Small intestine (tissue), 7 donors: ENCODE data around the gene INPP1. TPM values are rescaled to one million over a fixed set of nuclear protein-coding genes. Genes with fewer than 3 reads are reported as not detected.
"Not testable (repeated sequence)": the region's sequence is repeated elsewhere in the genome, so short reads cannot be mapped to it uniquely, and the experiment has no call there.

Experiments used
- DNase-seq, 2 donors: peaks; one replicate each; pipeline versions ENCODE4 v3.0.0 to v3.0.0-alpha.2; 2013
- FAIRE-seq: peaks from 2 replicates; lab custom pipeline; 2012; peaks lifted over from hg19 to GRCh38; lab: Jason Lieb, UNC
- H3K27ac ChIP-seq, 3 donors: one replicate each; pipeline ENCODE4 v1.5.1; 2013; ENCODE audit warnings: low read length in 2 of 3, mild to moderate bottlenecking in 2 of 3, control low read depth in 1 of 3, inconsistent platforms in 1 of 3, low read depth in 1 of 3, moderate library complexity in 1 of 3
- H3K27me3 ChIP-seq, 3 donors: one replicate each; pipeline ENCODE4 v1.6.1; 2013; ENCODE audit warnings: low read length in 3 of 3, inconsistent platforms in 1 of 3; ENCODE audit not compliant: control insufficient read depth in 3 of 3, insufficient read depth in 3 of 3
- H3K36me3 ChIP-seq, 3 donors: one replicate each; pipeline ENCODE4 v1.6.1; 2013; ENCODE audit warnings: low read length in 3 of 3, inconsistent platforms in 1 of 3, low read depth in 1 of 3, mild to moderate bottlenecking in 1 of 3, moderate library complexity in 1 of 3; ENCODE audit not compliant: control insufficient read depth in 3 of 3, insufficient read depth in 2 of 3
- H3K4me1 ChIP-seq, 3 donors: one replicate each; pipeline ENCODE4 v1.6.1; 2013; ENCODE audit warnings: low read length in 2 of 3, inconsistent platforms in 1 of 3, low read depth in 1 of 3, mild to moderate bottlenecking in 1 of 3, moderate library complexity in 1 of 3; ENCODE audit not compliant: control insufficient read depth in 3 of 3, insufficient read depth in 2 of 3
- H3K4me3 ChIP-seq, 3 donors: one replicate each; pipeline ENCODE4 v1.5.1; 2013; ENCODE audit warnings: low read length in 3 of 3, control low read depth in 1 of 3, inconsistent platforms in 1 of 3, low read depth in 1 of 3, mild to moderate bottlenecking in 1 of 3, moderate library complexity in 1 of 3
- H3K9me3 ChIP-seq, 2 donors: one replicate each; pipeline ENCODE4 v1.6.1; 2013; ENCODE audit warnings: low read depth in 1 of 2, low read length in 1 of 2; ENCODE audit not compliant: control insufficient read depth in 2 of 2, insufficient read depth in 1 of 2
- WGBS, 3 donors: extraction: QIAGEN DNeasy Blood & Tissue Kit; methylation state at CpG; one replicate each; pipeline ENCODE4 v1.1.7; 2013; 5-methylcytosine and 5-hydroxymethylcytosine counted together
- polyA plus RNA-seq, 4 donors: library from polyadenylated mRNA; stranded (reverse) in 3 of 4; unstranded in 1 of 4; fragments of 200-250 nt in 3 of 4; fragments of 120-200 nt in 1 of 4; gene quantifications; one replicate each; pipeline versions ENCODE4 v1.2.1 to v1.2.3, GENCODE V29; 2013
- donor health status: healthy with polysubstance abuse.
- donor health status: control.
- donor health status: control.
- donor health status: Bipolar disorder and iron deficiency.
- donor health status: healthy.

Gene INPP1
- polyA plus RNA-seq, 4 donors = 28.9 to 77.2 (median 53.7) TPM

GRCh38 chr2:190311893-190312634 lies 31.3 kb upstream of the INPP1 start:
- Histone ChIP-seq H3K4me1 (peaks cover 0 to 2% (median 0%) of the 10 kb centered on the region in 3 donors), H3K9me3 (no peaks in the 10 kb centered on the region), H3K4me3 (no peak overlapping the region), H3K27me3 (no peaks in the 10 kb centered on the region), H3K36me3 (peaks cover 0 to 12% (median 0%) of the 10 kb centered on the region in 3 donors), H3K27ac (no peak overlapping the region)
- DNase-seq (no peak), FAIRE-seq (no peak)
- 57 to 77% (median 66%) methylated on average over 7 of the region's 7 CpGs for WGBS, 3 donors

- DNase-seq = peak in 1 of 2 donors; percentile 29
- H3K27me3 ChIP-seq, FAIRE-seq: not testable (repeated sequence)
These were observed 30.8 kb upstream of the INPP1 start for GRCh38 chr2:190312635-190313025.

GRCh38 chr2:190313880-190314279 lies 29.5 kb upstream of the INPP1 start:
- 14 to 44% (median 20%) methylated on average over 1 of the region's 1 CpG for WGBS, 3 donors
- Histone ChIP-seq H3K4me3 (no peak overlapping the region), H3K9me3 (no peaks in the 10 kb centered on the region), H3K4me1 (peaks cover 2 to 7% (median 2%) of the 10 kb centered on the region in 3 donors), H3K27ac (no peak overlapping the region), H3K36me3 (peaks cover 0 to 6% (median 0%) of the 10 kb centered on the region in 3 donors), H3K27me3 (no peaks in the 10 kb centered on the region)
- FAIRE-seq (peak; percentile 86), DNase-seq (peak; percentile 16 to 62)

More at GRCh38 chr2:190312635-190313025, 30.8 kb upstream of the INPP1 start:
- H3K4me3 ChIP-seq, H3K27ac ChIP-seq, H3K9me3 ChIP-seq, H3K36me3 ChIP-seq, H3K4me1 ChIP-seq: not testable (repeated sequence)
- 45 to 76% (median 61%) methylated on average over 5 of the region's 5 CpGs for WGBS, 3 donors

GRCh38 chr2:190315273-190315672 lies 28.1 kb upstream of the INPP1 start:
- no peak overlapping the region for H3K27ac ChIP-seq
- no peaks in the 10 kb centered on the region for H3K9me3 ChIP-seq
- 47 to 67% (median 57%) methylated on average over 2 of the region's 2 CpGs for WGBS, 3 donors
- H3K27me3 ChIP-seq = no peaks in the 10 kb centered on the region
- no peak for DNase-seq
- no peak overlapping the region for H3K4me3 ChIP-seq
- no peaks in the 10 kb centered on the region for H3K36me3 ChIP-seq
- FAIRE-seq = no peak
- H3K4me1 ChIP-seq = peaks cover 2 to 7% (median 2%) of the 10 kb centered on the region in 3 donors

GRCh38 chr2:190318514-190318913 lies 24.9 kb upstream of the INPP1 start:
- H3K9me3 ChIP-seq = no peaks in the 10 kb centered on the region
- DNase-seq (peak in 1 of 2 donors; percentile 17), FAIRE-seq (no peak)
- H3K27ac ChIP-seq = peak overlapping the region in 2 of 3 donors; percentile 2 to 92
- H3K36me3 ChIP-seq = no peaks in the 10 kb centered on the region
- no peaks in the 10 kb centered on the region for H3K27me3 ChIP-seq
- WGBS, 3 donors = 18 to 44% (median 35%) methylated on average over 4 of the region's 4 CpGs
- H3K4me1 ChIP-seq = peaks cover 0 to 11% (median 2%) of the 10 kb centered on the region in 3 donors
- H3K4me3 ChIP-seq = peak overlapping the region in 2 of 3 donors; percentile 58 to 68

GRCh38 chr2:190318931-190319554 lies 24.3 kb upstream of the INPP1 start:
- H3K4me3 ChIP-seq = peak overlapping the region; percentile 58 to 68 (median 67)
- peak overlapping the region; percentile 50 to 92 (median 85) for H3K27ac ChIP-seq
- WGBS, 3 donors = 2 to 5% (median 2%) methylated on average over 12 of the region's 12 CpGs
- H3K27me3 ChIP-seq = no peaks in the 10 kb centered on the region
- FAIRE-seq (no peak), DNase-seq (peak; percentile 48 to 61)
- H3K36me3 ChIP-seq = no peaks in the 10 kb centered on the region
- H3K4me1 ChIP-seq = peaks cover 0 to 11% (median 2%) of the 10 kb centered on the region in 3 donors
- no peaks in the 10 kb centered on the region for H3K9me3 ChIP-seq

- Histone ChIP-seq H3K9me3 (no peaks in the 10 kb centered on the region), H3K27ac (peak within 1 kb of the TSS; percentile 50 to 92 (median 85)), H3K27me3 (no peaks in the 10 kb centered on the region), H3K36me3 (no peaks in the 10 kb centered on the region), H3K4me3 (peak within 1 kb of the TSS; percentile 58 to 68 (median 67)), H3K4me1 (peaks cover 0 to 11% (median 2%) of the 10 kb centered on the region in 3 donors)
- FAIRE-seq (peak; percentile 80), DNase-seq (peak; percentile 99 to 100)
- WGBS, 3 donors = 1% methylated on average over 46 to 50 of the region's 50 CpGs
These were observed 23.6 kb upstream of the INPP1 start, which contains the start of gene HIBCH for GRCh38 chr2:190319555-190320498. Gene HIBCH, minus strand, starts transcription at chr2:190319826. Its CDS starts 76 bp downstream, at chr2:190319750.
